Measurements from ENCODE around the gene CPED1.
"Not testable (repeated sequence)": the region's sequence is repeated elsewhere in the genome, so short reads cannot be mapped to it uniquely, and the experiment has no call there.

DNA sequence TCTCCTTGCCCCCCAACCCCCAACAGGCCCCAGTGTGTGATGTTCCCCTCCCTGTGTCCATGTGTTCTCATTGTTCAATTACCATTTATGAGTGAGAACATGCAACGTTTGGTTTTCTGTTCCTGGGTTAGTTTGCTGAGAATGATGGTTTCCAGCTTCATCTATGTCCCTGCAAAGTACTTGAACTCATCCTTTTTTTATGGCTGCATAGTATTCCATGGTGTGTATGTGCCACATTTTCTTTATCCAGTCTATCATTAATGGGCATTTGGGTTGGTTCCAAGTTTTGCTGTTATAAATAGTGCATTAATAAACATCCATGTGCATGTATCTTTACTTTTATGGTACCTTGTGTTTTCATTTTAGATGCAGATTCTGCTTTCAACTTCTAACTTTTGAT, 136.9 kb downstream of the CPED1 start:
- TF ChIP-seq, protein P1, sequence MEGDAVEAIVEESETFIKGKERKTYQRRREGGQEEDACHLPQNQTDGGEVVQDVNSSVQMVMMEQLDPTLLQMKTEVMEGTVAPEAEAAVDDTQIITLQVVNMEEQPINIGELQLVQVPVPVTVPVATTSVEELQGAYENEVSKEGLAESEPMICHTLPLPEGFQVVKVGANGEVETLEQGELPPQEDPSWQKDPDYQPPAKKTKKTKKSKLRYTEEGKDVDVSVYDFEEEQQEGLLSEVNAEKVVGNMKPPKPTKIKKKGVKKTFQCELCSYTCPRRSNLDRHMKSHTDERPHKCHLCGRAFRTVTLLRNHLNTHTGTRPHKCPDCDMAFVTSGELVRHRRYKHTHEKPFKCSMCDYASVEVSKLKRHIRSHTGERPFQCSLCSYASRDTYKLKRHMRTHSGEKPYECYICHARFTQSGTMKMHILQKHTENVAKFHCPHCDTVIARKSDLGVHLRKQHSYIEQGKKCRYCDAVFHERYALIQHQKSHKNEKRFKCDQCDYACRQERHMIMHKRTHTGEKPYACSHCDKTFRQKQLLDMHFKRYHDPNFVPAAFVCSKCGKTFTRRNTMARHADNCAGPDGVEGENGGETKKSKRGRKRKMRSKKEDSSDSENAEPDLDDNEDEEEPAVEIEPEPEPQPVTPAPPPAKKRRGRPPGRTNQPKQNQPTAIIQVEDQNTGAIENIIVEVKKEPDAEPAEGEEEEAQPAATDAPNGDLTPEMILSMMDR (IDR thresholded peaks at IDR 0.05; ENCODE audit: low read length) = not testable (repeated sequence)
- not testable (repeated sequence) for TF ChIP-seq EZH2 (optimal IDR thresholded peaks at IDR 0.05; ENCODE audit: low read depth, low read length); EZH2phosphoT487 (IDR thresholded peaks at IDR 0.05; ENCODE audit: low read length)
